Measurements from ENCODE around the gene CRABP2.

CRABP2 gene

DNA sequence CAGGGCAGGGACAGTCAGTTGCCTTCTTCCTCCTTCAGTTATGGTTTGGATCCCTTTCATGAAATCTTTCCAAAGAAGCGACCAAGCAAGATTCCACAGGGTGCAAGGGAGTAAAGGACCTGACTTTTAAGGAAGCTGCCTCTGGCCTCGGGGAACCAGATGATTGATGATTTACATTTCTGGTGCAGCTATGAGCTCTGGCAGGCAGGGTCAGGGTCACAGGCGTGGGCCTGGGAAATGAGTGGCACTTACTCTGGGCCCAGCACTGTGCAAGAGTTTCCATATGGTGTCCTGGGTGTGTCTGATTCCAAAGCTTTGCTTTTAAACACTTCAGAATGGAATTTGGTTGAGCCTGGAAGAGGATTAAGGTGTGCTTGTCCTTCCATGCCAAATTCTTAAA is 7.2 kb upstream of the CRABP2 start:
- no peak for TF ChIP-seq EZH2phosphoT487 (conservative IDR thresholded peaks at IDR 0.05; ENCODE audit: low read length)
- TF ChIP-seq, protein P1, sequence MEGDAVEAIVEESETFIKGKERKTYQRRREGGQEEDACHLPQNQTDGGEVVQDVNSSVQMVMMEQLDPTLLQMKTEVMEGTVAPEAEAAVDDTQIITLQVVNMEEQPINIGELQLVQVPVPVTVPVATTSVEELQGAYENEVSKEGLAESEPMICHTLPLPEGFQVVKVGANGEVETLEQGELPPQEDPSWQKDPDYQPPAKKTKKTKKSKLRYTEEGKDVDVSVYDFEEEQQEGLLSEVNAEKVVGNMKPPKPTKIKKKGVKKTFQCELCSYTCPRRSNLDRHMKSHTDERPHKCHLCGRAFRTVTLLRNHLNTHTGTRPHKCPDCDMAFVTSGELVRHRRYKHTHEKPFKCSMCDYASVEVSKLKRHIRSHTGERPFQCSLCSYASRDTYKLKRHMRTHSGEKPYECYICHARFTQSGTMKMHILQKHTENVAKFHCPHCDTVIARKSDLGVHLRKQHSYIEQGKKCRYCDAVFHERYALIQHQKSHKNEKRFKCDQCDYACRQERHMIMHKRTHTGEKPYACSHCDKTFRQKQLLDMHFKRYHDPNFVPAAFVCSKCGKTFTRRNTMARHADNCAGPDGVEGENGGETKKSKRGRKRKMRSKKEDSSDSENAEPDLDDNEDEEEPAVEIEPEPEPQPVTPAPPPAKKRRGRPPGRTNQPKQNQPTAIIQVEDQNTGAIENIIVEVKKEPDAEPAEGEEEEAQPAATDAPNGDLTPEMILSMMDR (IDR thresholded peaks at IDR 0.05; ENCODE audit: insufficient read depth, low read length, poor library complexity, severe bottlenecking), result no peak
- no peak overlapping the region for H3K27ac ChIP-seq (ENCODE audit: low read depth, low read length)
- H3K4me2 ChIP-seq (ENCODE audit: low read depth, low read length, poor library complexity, severe bottlenecking), result no peak overlapping the region
- H3K36me3 ChIP-seq (ENCODE audit: low read length), result no peaks in the 10 kb centered on the region
- no peaks in the 10 kb centered on the region for H3K79me2 ChIP-seq (ENCODE audit: insufficient read depth, low read length)
- H3K9me2 ChIP-seq (replicated peaks; ENCODE audit: insufficient read depth, low read length), result no peaks in the 10 kb centered on the region
- no peaks in the 10 kb centered on the region; the same call in 1 of the 2 replicates for H4K20me1 ChIP-seq (ENCODE audit: low read depth, low read length)
- no peaks in the 10 kb centered on the region for H3K9me3 ChIP-seq (ENCODE audit: insufficient read depth, low read length)
- H2AFZ ChIP-seq (ENCODE audit: low read depth, low read length, severe bottlenecking), result no peak overlapping the region
- 0 out of 2 replicates have a peak, but pooled peaks cover 5% of the 10 kb centered on the region for H3F3A ChIP-seq (ENCODE audit: insufficient read depth)
- H3K4me3 ChIP-seq (ENCODE audit: insufficient read depth, low read length, poor library complexity, severe bottlenecking), result no peak overlapping the region
- H3K27me3 ChIP-seq (ENCODE audit: low read length), result no peaks in the 10 kb centered on the region
- no peak overlapping the region for H3K9ac ChIP-seq (ENCODE audit: low read length)

DNA sequence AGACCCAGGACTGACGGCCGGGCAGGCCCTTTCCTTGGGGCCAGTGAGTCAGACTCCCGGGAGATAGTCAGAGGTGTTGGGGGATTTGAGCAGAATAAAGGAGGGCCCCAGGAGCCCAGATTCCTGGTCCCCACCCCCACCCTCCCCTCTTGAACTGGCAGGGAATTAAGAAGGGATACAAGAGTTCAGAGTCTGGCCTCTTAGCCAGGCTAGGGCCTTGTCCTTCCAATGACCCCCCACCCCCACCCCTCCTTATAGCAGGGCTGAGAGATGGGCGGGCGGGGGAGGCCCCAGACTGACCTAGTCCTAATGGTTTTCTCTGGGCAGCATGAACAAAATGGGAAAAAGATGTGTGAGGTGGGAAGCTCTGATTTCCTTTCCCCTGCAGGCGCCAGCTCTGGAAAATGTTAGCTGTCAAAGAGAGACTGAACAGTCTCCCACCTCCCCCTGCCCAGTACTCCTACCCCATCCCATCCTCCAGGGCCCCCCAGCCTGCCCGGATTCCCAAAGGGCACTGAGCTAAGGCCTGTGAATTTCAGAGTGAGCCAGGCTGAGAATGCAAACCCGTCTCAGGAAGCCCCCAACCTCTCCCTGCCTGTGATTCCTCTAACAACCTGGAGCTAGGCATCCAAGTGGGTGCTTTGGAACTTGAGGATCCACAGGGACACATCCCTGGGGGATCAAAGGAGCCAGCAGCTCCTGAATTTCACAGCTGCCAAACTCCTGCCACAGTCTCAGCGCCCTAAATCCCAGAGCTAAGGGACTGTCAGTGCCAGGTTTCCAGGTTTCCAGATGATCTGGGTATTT is 5.8 kb upstream of the CRABP2 start:
- Histone ChIP-seq H3K27ac (ENCODE audit: low read depth, low read length) (no peak overlapping the region), H3K4me3 (ENCODE audit: insufficient read depth, low read length, poor library complexity, severe bottlenecking) (no peak overlapping the region), H4K20me1 (ENCODE audit: low read depth, low read length) (no peaks in the 10 kb centered on the region; the same call in 1 of the 2 replicates), H3K27me3 (ENCODE audit: low read length) (no peaks in the 10 kb centered on the region), H3K9me2 (replicated peaks; ENCODE audit: insufficient read depth, low read length) (no peaks in the 10 kb centered on the region), H3K9me3 (ENCODE audit: insufficient read depth, low read length) (no peaks in the 10 kb centered on the region), H3K36me3 (ENCODE audit: low read length) (no peaks in the 10 kb centered on the region), H3K4me2 (ENCODE audit: low read depth, low read length, poor library complexity, severe bottlenecking) (no peak overlapping the region), H2AFZ (ENCODE audit: low read depth, low read length, severe bottlenecking) (no peak overlapping the region), H3K79me2 (ENCODE audit: insufficient read depth, low read length) (no peaks in the 10 kb centered on the region), H3K9ac (ENCODE audit: low read length) (no peak overlapping the region), H3F3A (ENCODE audit: insufficient read depth) (0 out of 2 replicates have a peak, but pooled peaks cover 3% of the 10 kb centered on the region)
- TF ChIP-seq, protein P1 (IDR thresholded peaks at IDR 0.05; ENCODE audit: insufficient read depth, low read length, poor library complexity, severe bottlenecking), result no peak
- TF ChIP-seq EZH2phosphoT487 (conservative IDR thresholded peaks at IDR 0.05; ENCODE audit: low read length), result no peak

DNA sequence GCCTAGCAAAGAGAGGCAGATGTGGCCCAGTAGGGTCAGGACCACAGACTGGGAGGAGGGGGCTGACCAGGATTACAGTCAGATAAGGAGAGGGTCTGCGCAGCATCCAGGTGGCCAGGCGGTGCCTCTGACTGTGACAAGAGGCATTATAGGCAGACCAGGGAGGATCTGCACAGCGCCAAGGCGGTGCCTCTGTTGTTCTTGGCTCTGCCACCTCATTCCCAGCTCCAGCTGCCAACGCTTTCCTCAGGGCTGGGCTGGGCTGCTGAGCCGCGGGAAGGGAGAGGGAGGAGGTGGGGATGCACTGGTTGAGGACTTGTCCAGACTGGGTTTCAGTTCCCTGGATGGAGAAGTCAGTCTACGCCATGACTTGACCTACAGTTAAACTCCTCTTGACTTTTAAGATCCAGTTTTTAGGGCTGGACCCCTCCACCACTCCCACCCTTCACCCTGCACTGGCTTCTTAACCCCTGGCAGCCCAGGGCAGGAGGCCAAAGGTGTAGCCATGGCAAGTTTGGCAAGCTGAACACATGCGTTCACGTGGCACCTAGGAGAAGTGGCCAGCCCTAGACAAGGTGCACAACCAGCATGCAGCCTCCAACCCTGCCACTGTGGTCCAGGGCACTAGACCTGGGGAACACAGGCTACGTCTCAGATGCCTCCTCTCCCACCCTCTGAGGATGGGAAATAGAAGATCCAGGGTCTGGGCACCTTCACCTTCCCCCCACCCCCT is 4.5 kb upstream of the CRABP2 start:
- H3K27ac ChIP-seq (ENCODE audit: low read depth, low read length), result no peak overlapping the region
- H3K27me3 ChIP-seq (ENCODE audit: low read length), result no peaks in the 10 kb centered on the region
- H3K9ac ChIP-seq (ENCODE audit: low read length), result no peak overlapping the region
- no peak for TF ChIP-seq EZH2phosphoT487 (conservative IDR thresholded peaks at IDR 0.05; ENCODE audit: low read length)
- TF ChIP-seq, protein P1 (IDR thresholded peaks at IDR 0.05; ENCODE audit: insufficient read depth, low read length, poor library complexity, severe bottlenecking), result no peak
- no peaks in the 10 kb centered on the region for H3K36me3 ChIP-seq (ENCODE audit: low read length)
- no peak overlapping the region for H3K4me2 ChIP-seq (ENCODE audit: low read depth, low read length, poor library complexity, severe bottlenecking)
- no peak overlapping the region for H2AFZ ChIP-seq (ENCODE audit: low read depth, low read length, severe bottlenecking)
- H3K4me3 ChIP-seq (ENCODE audit: insufficient read depth, low read length, poor library complexity, severe bottlenecking), result no peak overlapping the region
- H3K9me3 ChIP-seq (ENCODE audit: insufficient read depth, low read length), result no peaks in the 10 kb centered on the region
- H3K79me2 ChIP-seq (ENCODE audit: insufficient read depth, low read length), result no peaks in the 10 kb centered on the region
- no peaks in the 10 kb centered on the region for H3F3A ChIP-seq (ENCODE audit: insufficient read depth)
- no peaks in the 10 kb centered on the region for H4K20me1 ChIP-seq (ENCODE audit: low read depth, low read length)
- H3K9me2 ChIP-seq (replicated peaks; ENCODE audit: insufficient read depth, low read length), result no peaks in the 10 kb centered on the region

Measured in SU-DHL-6 (cell line).